ENCODE data around the gene EXD2.

The EXD2 gene

DNA sequence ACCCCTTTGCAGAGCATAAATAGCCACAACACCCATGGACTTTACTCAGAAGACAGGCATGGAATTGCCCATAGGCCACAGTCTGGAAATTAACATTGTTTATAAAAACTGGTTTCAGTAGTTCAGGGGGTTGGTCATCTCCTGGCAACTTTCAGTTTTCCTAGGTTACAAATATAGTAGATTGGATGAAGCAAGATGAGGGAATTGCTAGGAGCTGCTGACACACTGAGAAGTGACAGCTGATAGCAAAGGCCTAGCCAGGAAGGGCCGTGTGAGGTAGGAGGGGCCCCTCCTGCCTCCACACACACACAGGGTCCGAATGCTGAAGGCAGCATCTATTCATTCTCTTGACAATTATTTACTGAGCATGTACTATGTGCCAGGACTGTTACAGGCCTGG lies 76.9 kb downstream of the EXD2 start:
- Histone ChIP-seq H3K27ac (ENCODE audit: low read depth, low read length) (no peak overlapping the region), H3K27me3 (ENCODE audit: control insufficient read depth, low read length) (peaks cover 18% of the 10 kb centered on the region), H3F3A (ENCODE audit: control insufficient read depth, insufficient read depth) (no peaks in the 10 kb centered on the region), H3K4me2 (ENCODE audit: low read length) (no peak overlapping the region), H3K36me3 (ENCODE audit: control insufficient read depth, low read length) (no peaks in the 10 kb centered on the region), H3K9me3 (ENCODE audit: control insufficient read depth, insufficient read depth, low read length) (no peaks in the 10 kb centered on the region), H3K4me1 (ENCODE audit: control insufficient read depth, low read length) (no peaks in the 10 kb centered on the region; the same call in 1 of the 2 replicates), H3K79me2 (ENCODE audit: control insufficient read depth, low read length) (no peaks in the 10 kb centered on the region), H4K20me1 (ENCODE audit: control insufficient read depth, insufficient read depth, low read depth, low read length) (no peaks in the 10 kb centered on the region), H3K4me3 (ENCODE audit: low read length) (no peak overlapping the region), H3K9me2 (replicated peaks; ENCODE audit: control insufficient read depth, low read length) (no peaks in the 10 kb centered on the region)
- TF ChIP-seq, protein P1, sequence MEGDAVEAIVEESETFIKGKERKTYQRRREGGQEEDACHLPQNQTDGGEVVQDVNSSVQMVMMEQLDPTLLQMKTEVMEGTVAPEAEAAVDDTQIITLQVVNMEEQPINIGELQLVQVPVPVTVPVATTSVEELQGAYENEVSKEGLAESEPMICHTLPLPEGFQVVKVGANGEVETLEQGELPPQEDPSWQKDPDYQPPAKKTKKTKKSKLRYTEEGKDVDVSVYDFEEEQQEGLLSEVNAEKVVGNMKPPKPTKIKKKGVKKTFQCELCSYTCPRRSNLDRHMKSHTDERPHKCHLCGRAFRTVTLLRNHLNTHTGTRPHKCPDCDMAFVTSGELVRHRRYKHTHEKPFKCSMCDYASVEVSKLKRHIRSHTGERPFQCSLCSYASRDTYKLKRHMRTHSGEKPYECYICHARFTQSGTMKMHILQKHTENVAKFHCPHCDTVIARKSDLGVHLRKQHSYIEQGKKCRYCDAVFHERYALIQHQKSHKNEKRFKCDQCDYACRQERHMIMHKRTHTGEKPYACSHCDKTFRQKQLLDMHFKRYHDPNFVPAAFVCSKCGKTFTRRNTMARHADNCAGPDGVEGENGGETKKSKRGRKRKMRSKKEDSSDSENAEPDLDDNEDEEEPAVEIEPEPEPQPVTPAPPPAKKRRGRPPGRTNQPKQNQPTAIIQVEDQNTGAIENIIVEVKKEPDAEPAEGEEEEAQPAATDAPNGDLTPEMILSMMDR (IDR thresholded peaks at IDR 0.05; ENCODE audit: low read depth, low read length, poor library complexity, severe bottlenecking) = no peak
- TF ChIP-seq EZH2phosphoT487 (IDR thresholded peaks at IDR 0.05; ENCODE audit: borderline replicate concordance, low read length) = no peak

DNA sequence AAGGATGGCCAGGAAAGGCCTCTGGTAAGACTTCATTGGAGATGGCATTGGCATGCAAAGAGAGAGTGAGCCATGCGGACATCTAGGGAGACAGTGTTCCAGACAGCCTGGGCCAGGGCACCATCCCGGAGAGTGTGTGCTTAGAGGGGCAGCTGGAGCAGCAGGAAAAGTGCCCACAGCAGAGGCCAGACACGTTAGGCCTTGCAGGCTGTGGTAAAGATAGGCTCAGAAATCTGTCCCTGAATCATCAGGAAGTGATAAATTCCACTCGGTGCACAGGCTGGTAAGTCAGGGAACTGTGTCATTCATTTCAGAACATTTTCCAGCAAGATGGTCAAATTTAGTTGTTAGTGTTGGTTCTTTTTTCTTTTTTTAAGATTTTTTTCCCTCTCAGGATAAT lies 77.5 kb downstream of the EXD2 start:
- Histone ChIP-seq H4K20me1 (ENCODE audit: control insufficient read depth, insufficient read depth, low read depth, low read length) (no peaks in the 10 kb centered on the region), H3K79me2 (ENCODE audit: control insufficient read depth, low read length) (no peaks in the 10 kb centered on the region), H3K4me3 (ENCODE audit: low read length) (no peak overlapping the region), H3K9me2 (replicated peaks; ENCODE audit: control insufficient read depth, low read length) (no peaks in the 10 kb centered on the region), H3K4me2 (ENCODE audit: low read length) (no peak overlapping the region), H3K27ac (ENCODE audit: low read depth, low read length) (no peak overlapping the region), H3K4me1 (ENCODE audit: control insufficient read depth, low read length) (no peaks in the 10 kb centered on the region; the same call in 1 of the 2 replicates), H3K27me3 (ENCODE audit: control insufficient read depth, low read length) (peaks cover 14% of the 10 kb centered on the region), H3K9me3 (ENCODE audit: control insufficient read depth, insufficient read depth, low read length) (no peaks in the 10 kb centered on the region), H3K36me3 (ENCODE audit: control insufficient read depth, low read length) (no peaks in the 10 kb centered on the region), H3F3A (ENCODE audit: control insufficient read depth, insufficient read depth) (no peaks in the 10 kb centered on the region)
- TF ChIP-seq, protein P1 (IDR thresholded peaks at IDR 0.05; ENCODE audit: low read depth, low read length, poor library complexity, severe bottlenecking) = no peak
- TF ChIP-seq EZH2phosphoT487 (IDR thresholded peaks at IDR 0.05; ENCODE audit: borderline replicate concordance, low read length) = no peak

DNA sequence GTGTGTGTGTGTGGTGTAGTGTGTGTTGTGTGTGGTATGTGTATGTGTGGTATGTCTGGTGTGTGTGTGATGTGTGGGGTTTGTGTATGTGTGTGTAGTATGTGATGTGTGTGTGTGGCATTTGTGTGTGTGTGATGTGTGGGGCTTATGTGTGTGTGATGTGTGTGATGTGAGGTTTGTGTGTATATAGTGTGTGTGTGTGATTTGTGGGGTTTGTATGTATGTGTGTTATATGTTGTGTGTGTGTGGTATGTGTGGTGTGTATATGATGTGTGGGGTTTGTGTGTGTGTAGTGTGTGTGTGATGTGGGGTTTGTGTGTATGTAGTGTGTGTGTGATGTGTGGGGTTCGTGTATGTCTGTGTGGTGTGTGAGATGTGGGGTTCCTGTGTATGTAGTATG lies 78.1 kb downstream of the EXD2 start:
- H3K9me2 ChIP-seq (replicated peaks; ENCODE audit: control insufficient read depth, low read length) = no peaks in the 10 kb centered on the region
- TF ChIP-seq, protein P1 (IDR thresholded peaks at IDR 0.05; ENCODE audit: low read depth, low read length, poor library complexity, severe bottlenecking) = no peak
- TF ChIP-seq EZH2phosphoT487 (IDR thresholded peaks at IDR 0.05; ENCODE audit: borderline replicate concordance, low read length) = no peak
- no peaks in the 10 kb centered on the region for H3K9me3 ChIP-seq (ENCODE audit: control insufficient read depth, insufficient read depth, low read length)
- H3K27me3 ChIP-seq (ENCODE audit: control insufficient read depth, low read length) = peaks cover 12% of the 10 kb centered on the region; the same call in 1 of the 2 replicates
- H3F3A ChIP-seq (ENCODE audit: control insufficient read depth, insufficient read depth) = no peaks in the 10 kb centered on the region
- no peaks in the 10 kb centered on the region for H3K4me1 ChIP-seq (ENCODE audit: control insufficient read depth, low read length)
- H3K27ac ChIP-seq (ENCODE audit: low read depth, low read length) = no peak overlapping the region
- no peaks in the 10 kb centered on the region for H4K20me1 ChIP-seq (ENCODE audit: control insufficient read depth, insufficient read depth, low read depth, low read length)
- H3K79me2 ChIP-seq (ENCODE audit: control insufficient read depth, low read length) = no peaks in the 10 kb centered on the region
- H3K4me2 ChIP-seq (ENCODE audit: low read length) = no peak overlapping the region
- H3K4me3 ChIP-seq (ENCODE audit: low read length) = no peak overlapping the region
- no peaks in the 10 kb centered on the region for H3K36me3 ChIP-seq (ENCODE audit: control insufficient read depth, low read length)
